Effector CD8-positive, alpha-beta T cell (primary cell): ENCODE measurements around the gene EXOC4.

ENCODE experiments used
- DNase-seq: peaks from one replicate; lab custom pipeline; 2025; lab: John Stamatoyannopoulos, UW

EXOC4 gene

GRCh38 chr7:133706016-133706415 lies 453.1 kb downstream of the EXOC4 start:
- no peak for DNase-seq

- DNase-seq = no peak
Observed at GRCh38 chr7:133709036-133709880, 456.4 kb downstream of the EXOC4 start.

- DNase-seq = no peak
Observed at GRCh38 chr7:133712544-133712943, 459.7 kb downstream of the EXOC4 start.

GRCh38 chr7:133714654-133715053 lies 461.8 kb downstream of the EXOC4 start:
- no peak for DNase-seq

GRCh38 chr7:133718131-133718530 lies 465.3 kb downstream of the EXOC4 start:
- no peak for DNase-seq

- no peak for DNase-seq
Observed at GRCh38 chr7:133723044-133723443, 470.2 kb downstream of the EXOC4 start.

- DNase-seq = no peak
Observed at GRCh38 chr7:133724148-133724547, 471.3 kb downstream of the EXOC4 start.

- no peak for DNase-seq
Observed at GRCh38 chr7:133724694-133725093, 471.8 kb downstream of the EXOC4 start.

GRCh38 chr7:133727476-133728214 lies 474.8 kb downstream of the EXOC4 start:
- no peak for DNase-seq

- no peak for DNase-seq
Observed at GRCh38 chr7:133730360-133730759, 477.5 kb downstream of the EXOC4 start.

GRCh38 chr7:133733401-133733800 lies 480.5 kb downstream of the EXOC4 start:
- no peak for DNase-seq

GRCh38 chr7:133735222-133735621 lies 482.3 kb downstream of the EXOC4 start:
- no peak for DNase-seq

GRCh38 chr7:133739817-133740216 lies 486.9 kb downstream of the EXOC4 start:
- no peak for DNase-seq

GRCh38 chr7:133741078-133741477 lies 488.2 kb downstream of the EXOC4 start:
- no peak for DNase-seq

GRCh38 chr7:133741703-133742102 lies 488.8 kb downstream of the EXOC4 start:
- no peak for DNase-seq

- no peak for DNase-seq
Observed at GRCh38 chr7:133742709-133743538, 490.0 kb downstream of the EXOC4 start.

GRCh38 chr7:133744451-133744850 lies 491.6 kb downstream of the EXOC4 start:
- DNase-seq = no peak

GRCh38 chr7:133746305-133746704 lies 493.4 kb downstream of the EXOC4 start:
- no peak for DNase-seq

GRCh38 chr7:133746847-133747246 lies 494.0 kb downstream of the EXOC4 start:
- DNase-seq = no peak

GRCh38 chr7:133748443-133749407 lies 495.8 kb downstream of the EXOC4 start:
- no peak for DNase-seq

GRCh38 chr7:133750287-133750686 lies 497.4 kb downstream of the EXOC4 start:
- no peak for DNase-seq
